H1 (cell line): Measurements from ENCODE around the gene F8. TPM values are rescaled to one million over a fixed set of nuclear protein-coding genes. Genes with fewer than 3 reads are reported as not detected.

Source experiments
- BACH1 ChIP-seq: IDR thresholded peaks from 2 replicates; pipeline ENCODE4 v1.6.1; 2012; ENCODE audit warnings: low read length, improper control_type of control experiment
- MAFK ChIP-seq: IDR thresholded peaks from 2 replicates; pipeline ENCODE4 v1.6.1; 2012; ENCODE audit warnings: low read depth, mild to moderate bottlenecking, improper control_type of control experiment, low read length
- RBBP5 ChIP-seq: IDR thresholded peaks from 2 replicates; pipeline ENCODE4 v1.7.1; 2012; ENCODE audit warnings: low read depth, mild to moderate bottlenecking, inconsistent platforms, low read length, moderate library complexity, borderline replicate concordance
- polyA plus RNA-seq, 7 experiments: library from polyadenylated mRNA; depleted of rRNA in 3 of 7; stranded (reverse) in 5 of 7; unstranded in 2 of 7; fragments of >200 nt in 5 of 7; fragments of 200-250 nt in 2 of 7; gene quantifications; 1 replicate in 5 of 7; 2 replicates in 1 of 7; 4 replicates in 1 of 7; pipeline versions ENCODE4 v1.2.1 to v1.2.3, GENCODE V29; 2011 to 2013; ENCODE audit warnings: missing spikeins in 2 of 7, mixed read lengths in 2 of 7
- total RNA-seq: library from RNA; stranded (reverse); fragmentation: NEBNext Ultra II Directional; extraction: Animal tissue kit (Norgen Biotek cat#: 25700); gene quantifications from 2 replicates; pipeline ENCODE4 v1.2.1, GENCODE V29; 2021

The F8 gene
- total and polyA plus RNA-seq, 2 of the 8 experiments (the other 6 are each of a cell fraction or from before 2014, with no cell fraction given): 1.1 to 2.6 TPM

- TF ChIP-seq RBBP5 (no peak), MAFK (no peak), BACH1 (no peak)
Measured at GRCh38 chrX:155020591-155020990, 1.9 kb downstream of the F8 start (continued).
